IPS-18a (cell line): ENCODE results near the gene CLEC16A.

Experiments used
- H3K27ac ChIP-seq: one replicate; pipeline ENCODE4 v1.5.1; 2013; ENCODE audit warnings: low read length
- H3K27me3 ChIP-seq: one replicate; pipeline ENCODE4 v1.6.1; 2013; ENCODE audit warnings: mild to moderate bottlenecking, low read length; ENCODE audit not compliant: control insufficient read depth, insufficient read depth
- H3K36me3 ChIP-seq: one replicate; pipeline ENCODE4 v1.6.1; 2013; ENCODE audit warnings: low read depth, low read length; ENCODE audit not compliant: control insufficient read depth
- H3K4me1 ChIP-seq: one replicate; pipeline ENCODE4 v1.6.1; 2013; ENCODE audit warnings: low read depth, low read length; ENCODE audit not compliant: control insufficient read depth
- H3K4me3 ChIP-seq: one replicate; pipeline ENCODE4 v1.5.1; 2013; ENCODE audit warnings: low read length
- H3K9ac ChIP-seq: one replicate; pipeline ENCODE4 v1.6.1; 2013; ENCODE audit warnings: mild to moderate bottlenecking, low read length, moderate library complexity
- H3K9me3 ChIP-seq: one replicate; pipeline ENCODE4 v1.6.1; 2013; ENCODE audit warnings: low read depth, low read length; ENCODE audit not compliant: control insufficient read depth

CLEC16A gene

GRCh38 chr16:10976634-10977033 lies 32.3 kb downstream of the CLEC16A start:
- no peak overlapping the region for H3K4me3 ChIP-seq
- H3K27ac ChIP-seq = no peak overlapping the region
- no peak overlapping the region for H3K9ac ChIP-seq
- H3K4me1 ChIP-seq = peaks cover 3% of the 10 kb centered on the region
- no peaks in the 10 kb centered on the region for H3K9me3 ChIP-seq
- H3K27me3 ChIP-seq = no peaks in the 10 kb centered on the region
- H3K36me3 ChIP-seq = no peaks in the 10 kb centered on the region

- no peaks in the 10 kb centered on the region for H3K27me3 ChIP-seq
- no peaks in the 10 kb centered on the region for H3K36me3 ChIP-seq
- H3K9me3 ChIP-seq = no peaks in the 10 kb centered on the region
- no peaks in the 10 kb centered on the region for H3K4me1 ChIP-seq
- H3K9ac ChIP-seq = no peak overlapping the region
- no peak overlapping the region for H3K27ac ChIP-seq
- H3K4me3 ChIP-seq = no peak overlapping the region
Observed at GRCh38 chr16:10978124-10978523, 33.8 kb downstream of the CLEC16A start.

GRCh38 chr16:10978871-10979446 lies 34.6 kb downstream of the CLEC16A start:
- Histone ChIP-seq H3K36me3 (no peaks in the 10 kb centered on the region), H3K27ac (no peak overlapping the region), H3K9me3 (no peaks in the 10 kb centered on the region), H3K9ac (no peak overlapping the region), H3K4me3 (no peak overlapping the region), H3K4me1 (no peaks in the 10 kb centered on the region), H3K27me3 (no peaks in the 10 kb centered on the region)

GRCh38 chr16:10979717-10980601 lies 35.6 kb downstream of the CLEC16A start:
- H3K9me3 ChIP-seq = no peaks in the 10 kb centered on the region
- no peaks in the 10 kb centered on the region for H3K4me1 ChIP-seq
- no peaks in the 10 kb centered on the region for H3K27me3 ChIP-seq
- H3K4me3 ChIP-seq = no peak overlapping the region
- no peak overlapping the region for H3K9ac ChIP-seq
- no peaks in the 10 kb centered on the region for H3K36me3 ChIP-seq
- H3K27ac ChIP-seq = no peak overlapping the region

GRCh38 chr16:10980813-10981212 lies 36.4 kb downstream of the CLEC16A start:
- Histone ChIP-seq H3K9me3 (no peaks in the 10 kb centered on the region), H3K4me1 (no peaks in the 10 kb centered on the region), H3K4me3 (no peak overlapping the region), H3K27me3 (no peaks in the 10 kb centered on the region), H3K9ac (no peak overlapping the region), H3K27ac (no peak overlapping the region), H3K36me3 (no peaks in the 10 kb centered on the region)

- no peaks in the 10 kb centered on the region for H3K9me3 ChIP-seq
- H3K4me1 ChIP-seq = no peaks in the 10 kb centered on the region
- H3K27me3 ChIP-seq = no peaks in the 10 kb centered on the region
- no peak overlapping the region for H3K27ac ChIP-seq
- no peak overlapping the region for H3K4me3 ChIP-seq
- H3K36me3 ChIP-seq = no peaks in the 10 kb centered on the region
- H3K9ac ChIP-seq = no peak overlapping the region
Observed at GRCh38 chr16:10981697-10982216, 37.4 kb downstream of the CLEC16A start.

- H3K27ac ChIP-seq = no peak overlapping the region
- no peak overlapping the region for H3K9ac ChIP-seq
- no peaks in the 10 kb centered on the region for H3K27me3 ChIP-seq
- no peak overlapping the region for H3K4me3 ChIP-seq
- H3K36me3 ChIP-seq = no peaks in the 10 kb centered on the region
- H3K9me3 ChIP-seq = no peaks in the 10 kb centered on the region
- H3K4me1 ChIP-seq = no peaks in the 10 kb centered on the region
Observed at GRCh38 chr16:10982465-10983150, 38.2 kb downstream of the CLEC16A start.

- Histone ChIP-seq H3K36me3 (no peaks in the 10 kb centered on the region), H3K4me3 (no peak overlapping the region), H3K9ac (no peak overlapping the region), H3K27ac (no peak overlapping the region), H3K4me1 (no peaks in the 10 kb centered on the region), H3K9me3 (no peaks in the 10 kb centered on the region), H3K27me3 (no peaks in the 10 kb centered on the region)
Observed at GRCh38 chr16:10983159-10983558, 38.8 kb downstream of the CLEC16A start.

- Histone ChIP-seq H3K27ac (no peak overlapping the region), H3K9me3 (no peaks in the 10 kb centered on the region), H3K36me3 (no peaks in the 10 kb centered on the region), H3K27me3 (no peaks in the 10 kb centered on the region), H3K9ac (no peak overlapping the region), H3K4me3 (no peak overlapping the region), H3K4me1 (no peaks in the 10 kb centered on the region)
Observed at GRCh38 chr16:10984509-10984908, 40.1 kb downstream of the CLEC16A start.

- H3K9me3 ChIP-seq = no peaks in the 10 kb centered on the region
- H3K27me3 ChIP-seq = no peaks in the 10 kb centered on the region
- H3K27ac ChIP-seq = no peak overlapping the region
- H3K4me1 ChIP-seq = no peaks in the 10 kb centered on the region
- no peaks in the 10 kb centered on the region for H3K36me3 ChIP-seq
- no peak overlapping the region for H3K9ac ChIP-seq
- H3K4me3 ChIP-seq = no peak overlapping the region
Observed at GRCh38 chr16:10987361-10988163, 43.2 kb downstream of the CLEC16A start.
